ENCODE data around the gene HPCAL1. TPM values are rescaled to one million over a fixed set of nuclear protein-coding genes. Genes with fewer than 3 reads are reported as not detected.

HPCAL1 gene
- total RNA-seq, 1 donor from 2014 or later = 3.7 TPM

- no peaks in the 10 kb centered on the region for H3K36me3 ChIP-seq
- no peaks in the 10 kb centered on the region for H3F3A ChIP-seq (ENCODE audit: low read depth)
- H3K27ac ChIP-seq = no peak overlapping the region
- no peaks in the 10 kb centered on the region for H3K27me3 ChIP-seq
- Mint-ChIP-seq H3K36me3 (no peaks in the 10 kb centered on the region), H3K4me1 (peaks cover 19% of the 10 kb centered on the region), H3K27me3 (ENCODE audit: insufficient read depth, low read depth) (peaks cover 11% of the 10 kb centered on the region), H3K9me3 (no peaks in the 10 kb centered on the region), H3K27ac (no peak overlapping the region), H3K4me3 (no peak overlapping the region)
- H4K20me1 ChIP-seq (ENCODE audit: low read depth) = no peaks in the 10 kb centered on the region
- H3K4me1 ChIP-seq = peaks cover 13% of the 10 kb centered on the region
- no peak overlapping the region for H3K9ac ChIP-seq
- H3K79me2 ChIP-seq (ENCODE audit: low read depth) = no peaks in the 10 kb centered on the region
- TF ChIP-seq EZH2 (IDR thresholded peaks at IDR 0.05) = no peak
- peak overlapping the region; percentile 40 for H2AFZ ChIP-seq (replicated peaks)
- no peaks in the 10 kb centered on the region for H3K9me3 ChIP-seq (ENCODE audit: low read depth)
- no peak overlapping the region for H3K4me2 ChIP-seq
- H3K4me3 ChIP-seq = no peak overlapping the region
- no peak for DNase-seq (ENCODE audit: low spot score)
Observed at GRCh38 chr2:10286216-10287037, 16.3 kb upstream of the HPCAL1 start.

- TF ChIP-seq, protein P1, sequence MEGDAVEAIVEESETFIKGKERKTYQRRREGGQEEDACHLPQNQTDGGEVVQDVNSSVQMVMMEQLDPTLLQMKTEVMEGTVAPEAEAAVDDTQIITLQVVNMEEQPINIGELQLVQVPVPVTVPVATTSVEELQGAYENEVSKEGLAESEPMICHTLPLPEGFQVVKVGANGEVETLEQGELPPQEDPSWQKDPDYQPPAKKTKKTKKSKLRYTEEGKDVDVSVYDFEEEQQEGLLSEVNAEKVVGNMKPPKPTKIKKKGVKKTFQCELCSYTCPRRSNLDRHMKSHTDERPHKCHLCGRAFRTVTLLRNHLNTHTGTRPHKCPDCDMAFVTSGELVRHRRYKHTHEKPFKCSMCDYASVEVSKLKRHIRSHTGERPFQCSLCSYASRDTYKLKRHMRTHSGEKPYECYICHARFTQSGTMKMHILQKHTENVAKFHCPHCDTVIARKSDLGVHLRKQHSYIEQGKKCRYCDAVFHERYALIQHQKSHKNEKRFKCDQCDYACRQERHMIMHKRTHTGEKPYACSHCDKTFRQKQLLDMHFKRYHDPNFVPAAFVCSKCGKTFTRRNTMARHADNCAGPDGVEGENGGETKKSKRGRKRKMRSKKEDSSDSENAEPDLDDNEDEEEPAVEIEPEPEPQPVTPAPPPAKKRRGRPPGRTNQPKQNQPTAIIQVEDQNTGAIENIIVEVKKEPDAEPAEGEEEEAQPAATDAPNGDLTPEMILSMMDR (IDR thresholded peaks at IDR 0.05) = no peak
- no peak for TF ChIP-seq EZH2 (IDR thresholded peaks at IDR 0.05)
- TF ChIP-seq EZH2phosphoT487 (IDR thresholded peaks at IDR 0.05) = no peak
- H3K27ac Mint-ChIP-seq = no peak overlapping the region
- Histone ChIP-seq H3K4me3 (no peak overlapping the region), H2AFZ (replicated peaks) (no peak overlapping the region), H3K9me3 (ENCODE audit: low read depth) (no peaks in the 10 kb centered on the region), H3K9ac (no peak overlapping the region), H3K79me2 (ENCODE audit: low read depth) (no peaks in the 10 kb centered on the region), H3K4me2 (no peak overlapping the region), H3K36me3 (no peaks in the 10 kb centered on the region), H4K20me1 (ENCODE audit: low read depth) (no peaks in the 10 kb centered on the region), H3K27ac (no peak overlapping the region), H3K4me1 (peaks cover 13% of the 10 kb centered on the region), H3F3A (ENCODE audit: low read depth) (no peaks in the 10 kb centered on the region), H3K27me3 (no peaks in the 10 kb centered on the region)
- H3K4me1 Mint-ChIP-seq = peaks cover 19% of the 10 kb centered on the region
- peaks cover 13% of the 10 kb centered on the region for H3K27me3 Mint-ChIP-seq (ENCODE audit: insufficient read depth, low read depth)
- H3K36me3 Mint-ChIP-seq = no peaks in the 10 kb centered on the region
- H3K4me3 Mint-ChIP-seq = no peak overlapping the region
- DNase-seq (ENCODE audit: low spot score) = no peak
- no peaks in the 10 kb centered on the region for H3K9me3 Mint-ChIP-seq
Observed at GRCh38 chr2:10287761-10288160, 14.9 kb upstream of the HPCAL1 start.

- H3K36me3 Mint-ChIP-seq = no peaks in the 10 kb centered on the region
Observed at GRCh38 chr2:10288606-10289005, 14.1 kb upstream of the HPCAL1 start.

More at GRCh38 chr2:10288606-10289005, 14.1 kb upstream of the HPCAL1 start:
- H3K27me3 ChIP-seq = no peaks in the 10 kb centered on the region
- H3K27ac Mint-ChIP-seq = no peak overlapping the region
- H3K4me1 ChIP-seq = peaks cover 7% of the 10 kb centered on the region
- no peaks in the 10 kb centered on the region for H4K20me1 ChIP-seq (ENCODE audit: low read depth)
- no peaks in the 10 kb centered on the region for H3F3A ChIP-seq (ENCODE audit: low read depth)
- no peak overlapping the region for H2AFZ ChIP-seq (replicated peaks)
- DNase-seq (ENCODE audit: low spot score) = no peak
- H3K79me2 ChIP-seq (ENCODE audit: low read depth) = no peaks in the 10 kb centered on the region
- H3K27ac ChIP-seq = no peak overlapping the region
- H3K4me3 Mint-ChIP-seq = no peak overlapping the region
- H3K4me2 ChIP-seq = no peak overlapping the region
- H3K4me1 Mint-ChIP-seq = peaks cover 16% of the 10 kb centered on the region
- H3K9me3 Mint-ChIP-seq = peaks cover 3% of the 10 kb centered on the region
- no peaks in the 10 kb centered on the region for H3K9me3 ChIP-seq (ENCODE audit: low read depth)
- H3K9ac ChIP-seq = no peak overlapping the region
- H3K4me3 ChIP-seq = no peak overlapping the region
- peaks cover 13% of the 10 kb centered on the region for H3K27me3 Mint-ChIP-seq (ENCODE audit: insufficient read depth, low read depth)
- no peaks in the 10 kb centered on the region for H3K36me3 ChIP-seq
- TF ChIP-seq EZH2 (IDR thresholded peaks at IDR 0.05) (no peak), EZH2phosphoT487 (IDR thresholded peaks at IDR 0.05) (no peak)
- TF ChIP-seq, protein P1 (IDR thresholded peaks at IDR 0.05) = no peak

Data from neural progenitor cell (in vitro differentiated cells).